Mesothelial cell of epicardium (in vitro differentiated cells): ENCODE measurements around the gene MAT1A. TPM values are rescaled to one million over a fixed set of nuclear protein-coding genes. Genes with fewer than 3 reads are reported as not detected.

ENCODE experiments used
- DNase-seq, 2 experiments: peaks; one replicate each; pipeline ENCODE4 v3.0.0; 2021; ENCODE audit warnings: low spot score in 2 of 2; ENCODE audit not compliant: unreplicated experiment in 2 of 2
- H3K27ac Mint-ChIP-seq: 2 replicates; pipeline ENCODE4 v1.8.0; 2021; ENCODE audit warnings: mixed read lengths
- H3K27me3 Mint-ChIP-seq: 2 replicates; pipeline ENCODE4 v1.8.0; 2021; ENCODE audit warnings: low read depth, mixed read lengths
- H3K36me3 Mint-ChIP-seq: 2 replicates; pipeline ENCODE4 v1.8.0; 2021; ENCODE audit warnings: mixed read lengths
- H3K4me1 Mint-ChIP-seq: 2 replicates; pipeline ENCODE4 v1.8.0; 2021; ENCODE audit warnings: mixed read lengths
- H3K4me3 Mint-ChIP-seq: 2 replicates; pipeline ENCODE4 v1.8.0; 2021; ENCODE audit warnings: mild to moderate bottlenecking, moderate library complexity, mixed read lengths
- H3K9me3 Mint-ChIP-seq: 2 replicates; pipeline ENCODE4 v1.8.0; 2021; ENCODE audit warnings: mixed read lengths
- CTCF ChIP-seq: fragments of 200-600 bp; sonication (generic); IDR thresholded peaks from one replicate; pipeline ENCODE4 v1.5.0; 2021; ENCODE audit warnings: antibody characterized with exemption; ENCODE audit not compliant: unreplicated experiment
- total RNA-seq: library from RNA; stranded (reverse); gene quantifications from 3 replicates; pipeline ENCODE4 v1.2.1, GENCODE V29; 2021

The MAT1A gene
- total RNA-seq, 1 donor from 2014 or later, result 0.22 TPM

DNA sequence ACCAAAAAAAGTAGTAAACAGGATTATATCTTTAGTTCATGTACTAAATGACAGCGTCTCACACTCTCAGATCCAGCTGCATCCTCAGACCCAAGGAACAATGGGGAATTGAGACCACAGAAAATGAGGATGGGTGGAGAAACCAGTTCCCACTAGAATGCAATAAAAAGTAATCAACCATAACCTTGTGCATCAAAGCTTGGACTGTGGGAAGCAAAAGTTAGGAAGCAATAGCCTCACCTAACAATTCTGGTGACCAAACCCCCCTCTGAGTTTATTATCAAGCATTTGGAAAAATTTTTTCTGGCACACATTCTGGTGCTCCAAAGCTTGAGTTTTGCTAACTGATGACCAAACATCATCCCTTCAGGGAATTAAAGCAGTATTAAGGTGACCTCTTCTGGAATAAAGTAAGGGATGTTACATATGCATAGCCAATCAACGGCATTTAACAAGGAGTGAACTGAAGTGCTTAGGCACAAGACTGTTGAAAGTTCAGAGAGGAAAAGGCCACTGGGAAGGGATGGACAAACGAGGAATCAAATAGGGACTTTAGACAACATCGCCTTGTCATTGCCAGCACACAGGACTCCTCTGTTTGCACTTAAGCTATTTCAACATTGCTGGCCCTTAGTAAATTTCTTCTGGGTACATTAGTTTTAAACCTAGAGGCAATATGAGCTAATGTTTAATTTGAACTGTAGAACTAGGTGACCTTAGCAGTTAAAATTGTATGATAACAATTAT, 1.2 kb upstream of the MAT1A start:
- Mint-ChIP-seq H3K4me1 (peaks cover 4% of the 10 kb centered on the region), H3K27me3 (peaks cover 42% of the 10 kb centered on the region), H3K9me3 (peaks cover 3% of the 10 kb centered on the region), H3K4me3 (no peak overlapping the region), H3K36me3 (no peaks in the 10 kb centered on the region), H3K27ac (no peak overlapping the region)
- no peak for TF ChIP-seq CTCF
- DNase-seq, result no peak

DNA sequence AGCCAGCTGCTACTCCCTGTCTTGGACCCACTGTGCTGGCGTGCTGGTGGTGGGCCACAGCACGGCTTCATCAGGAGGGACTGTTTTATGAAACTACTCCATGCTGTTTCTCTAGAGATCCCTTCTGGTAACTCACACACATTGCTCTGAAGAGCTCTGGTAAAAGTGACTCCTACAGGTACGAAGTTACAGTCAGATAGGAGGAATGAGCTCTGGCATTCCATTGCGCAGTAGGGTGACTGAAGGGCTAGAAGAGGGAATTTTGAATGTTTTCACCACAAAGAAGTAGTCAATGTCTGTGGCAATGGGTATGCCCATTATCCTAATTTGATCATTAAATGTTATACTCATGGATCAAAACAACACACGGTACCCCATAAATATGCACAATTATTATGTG, 609 bp downstream of the MAT1A start:
- no peaks in the 10 kb centered on the region for H3K9me3 Mint-ChIP-seq

GRCh38 chr10:80284522-80284921, 4.9 kb downstream of the MAT1A start:
- H3K27ac Mint-ChIP-seq, result no peak overlapping the region
- H3K27me3 Mint-ChIP-seq, result peaks cover 29% of the 10 kb centered on the region
- no peak for TF ChIP-seq CTCF
- no peaks in the 10 kb centered on the region for H3K36me3 Mint-ChIP-seq
- DNase-seq, result no peak
- H3K9me3 Mint-ChIP-seq, result no peaks in the 10 kb centered on the region
- H3K4me1 Mint-ChIP-seq, result peaks cover 2% of the 10 kb centered on the region
- no peak overlapping the region for H3K4me3 Mint-ChIP-seq

More for the DNA sequence above, 609 bp downstream of the MAT1A start:
- H3K4me3 Mint-ChIP-seq, result no peak overlapping the region
- H3K27ac Mint-ChIP-seq, result no peak overlapping the region
- H3K36me3 Mint-ChIP-seq, result no peaks in the 10 kb centered on the region
- TF ChIP-seq CTCF, result no peak
- peaks cover 4% of the 10 kb centered on the region for H3K4me1 Mint-ChIP-seq
- H3K27me3 Mint-ChIP-seq, result peaks cover 45% of the 10 kb centered on the region
- no peak for DNase-seq

DNA sequence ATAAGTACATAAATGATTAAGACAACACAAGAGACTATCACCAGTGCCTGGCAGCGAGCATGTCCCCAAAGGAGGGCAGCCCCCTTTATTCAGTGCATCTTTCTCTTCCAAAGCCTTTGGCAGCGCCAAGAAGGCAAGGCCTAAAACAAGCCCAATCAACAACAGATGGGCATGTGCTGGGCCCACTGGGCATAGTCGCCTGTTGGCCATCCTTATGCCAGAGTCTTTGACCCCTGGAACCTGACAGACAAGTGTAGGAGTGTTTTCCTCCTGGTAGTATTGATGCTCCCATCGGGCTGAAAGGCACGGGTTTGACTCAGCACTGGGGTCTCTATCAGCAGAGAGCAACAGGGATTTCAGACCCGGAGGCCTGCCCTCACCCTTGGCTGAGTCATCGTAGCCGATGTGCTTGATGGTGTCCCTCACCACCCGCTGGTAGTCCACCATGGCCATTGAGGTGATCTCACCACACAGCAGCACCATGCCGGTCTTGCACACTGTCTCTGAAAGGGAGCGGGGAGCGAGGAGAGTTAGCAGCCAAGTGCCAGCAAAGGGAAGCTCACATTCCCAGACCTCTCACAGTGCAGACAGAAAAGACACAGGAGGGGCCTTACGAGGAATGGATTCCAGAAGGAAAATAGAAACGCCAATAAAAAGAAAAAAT, 5.8 kb downstream of the MAT1A start:
- no peak for TF ChIP-seq CTCF
- no peak overlapping the region for H3K4me3 Mint-ChIP-seq
- H3K4me1 Mint-ChIP-seq, result no peaks in the 10 kb centered on the region
- no peaks in the 10 kb centered on the region for H3K9me3 Mint-ChIP-seq
- H3K27ac Mint-ChIP-seq, result no peak overlapping the region
- peaks cover 23% of the 10 kb centered on the region for H3K27me3 Mint-ChIP-seq
- no peaks in the 10 kb centered on the region for H3K36me3 Mint-ChIP-seq
- DNase-seq, result no peak

DNA sequence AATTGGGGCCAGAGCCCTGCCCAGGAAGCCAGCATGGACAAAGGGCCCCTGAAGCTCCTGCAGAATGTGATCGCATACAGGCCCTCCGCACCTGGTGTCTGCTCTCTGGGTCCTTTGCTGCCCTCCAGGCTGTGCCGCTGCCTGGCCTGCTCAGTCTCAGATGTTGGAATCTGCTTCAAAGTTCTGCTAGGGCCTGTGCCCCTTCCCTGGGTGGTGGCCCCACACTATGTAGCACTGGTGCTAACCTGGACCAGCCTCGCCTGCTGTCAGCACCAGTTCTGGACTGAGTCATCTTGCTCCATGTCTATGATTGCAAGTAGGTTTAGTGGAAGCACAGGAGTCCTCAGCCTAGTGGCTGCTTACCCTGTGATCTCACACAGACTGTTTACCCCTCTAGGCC, 6.3 kb downstream of the MAT1A start:
- no peak for DNase-seq
- H3K27me3 Mint-ChIP-seq, result peaks cover 20% of the 10 kb centered on the region
- no peak overlapping the region for H3K4me3 Mint-ChIP-seq
- H3K27ac Mint-ChIP-seq, result no peak overlapping the region
- TF ChIP-seq CTCF, result no peak
- no peaks in the 10 kb centered on the region for H3K4me1 Mint-ChIP-seq
- no peaks in the 10 kb centered on the region for H3K9me3 Mint-ChIP-seq
- H3K36me3 Mint-ChIP-seq, result no peaks in the 10 kb centered on the region
